ENCODE measurements around the gene NECAB3.

Gene NECAB3

GRCh38 chr20:33689493-33689892, 15.3 kb upstream of the NECAB3 start:
- TF ChIP-seq CTCF (IDR thresholded peaks at IDR 0.05; ENCODE audit: insufficient read depth, low read length, missing control alignments) = no peak
- ChIA-PET CTCF (no interaction called here), POLR2A (no interaction called here)
- no peak overlapping the region for H3K4me3 ChIP-seq (ENCODE audit: low read depth, low read length)
- DNase-seq (ENCODE audit: low read depth, low spot score) = no peak

- CTCF ChIA-PET = no interaction called here
- no peak for TF ChIP-seq CTCF (IDR thresholded peaks at IDR 0.05; ENCODE audit: insufficient read depth, low read length, missing control alignments)
- no peak overlapping the region for H3K4me3 ChIP-seq (ENCODE audit: low read depth, low read length)
- no peak for DNase-seq (ENCODE audit: low read depth, low spot score)
- POLR2A ChIA-PET = no interaction called here
Observed at GRCh38 chr20:33688938-33689424, 14.8 kb upstream of the NECAB3 start.

GRCh38 chr20:33687993-33688937, 14.0 kb upstream of the NECAB3 start:
- ChIA-PET POLR2A (no interaction called here), CTCF (interaction anchor here (1.4 to 2.6 kb wide), 3 partner anchors 10 to 20 kb away, joined by 3 to 18 read pairs (median 7); partner anchors contain the start of gene ACTL10)
- no peak for TF ChIP-seq CTCF (IDR thresholded peaks at IDR 0.05; ENCODE audit: insufficient read depth, low read length, missing control alignments)
- H3K4me3 ChIP-seq (ENCODE audit: low read depth, low read length) = no peak overlapping the region
- no peak for DNase-seq (ENCODE audit: low read depth, low spot score)

GRCh38 chr20:33687370-33687915, 13.2 kb upstream of the NECAB3 start:
- TF ChIP-seq CTCF (IDR thresholded peaks at IDR 0.05; ENCODE audit: insufficient read depth, low read length, missing control alignments) = no peak
- CTCF ChIA-PET = interaction anchor here (1.1 to 2.6 kb wide), 5 partner anchors 9 to 19 kb away, joined by 3 to 18 read pairs (median 4); partner anchors contain the start of gene ACTL10
- H3K4me3 ChIP-seq (ENCODE audit: low read depth, low read length) = no peak overlapping the region
- no peak for DNase-seq (ENCODE audit: low read depth, low spot score)
- POLR2A ChIA-PET = no interaction called here

GRCh38 chr20:33686984-33687366, 12.7 kb upstream of the NECAB3 start:
- POLR2A ChIA-PET = no interaction called here
- no peak overlapping the region; the same call in 1 of the 2 replicates for H3K4me3 ChIP-seq (ENCODE audit: low read depth, low read length)
- DNase-seq (ENCODE audit: low read depth, low spot score) = no peak
- no peak for TF ChIP-seq CTCF (IDR thresholded peaks at IDR 0.05; ENCODE audit: insufficient read depth, low read length, missing control alignments)
- CTCF ChIA-PET = interaction anchor here (0.8 to 2.6 kb wide), 6 partner anchors 10 to 19 kb away, joined by 3 to 18 read pairs (median 4); partner anchors contain the start of gene ACTL10
